ENCODE data around the gene SP2. TPM values are rescaled to one million over a fixed set of nuclear protein-coding genes. Genes with fewer than 3 reads are reported as not detected.

SP2 gene
- total and polyA plus RNA-seq, 2 of the 13 experiments (the other 11 are each of a cell fraction or from before 2014, with no cell fraction given), result 1.4 to 4.8 TPM

DNA sequence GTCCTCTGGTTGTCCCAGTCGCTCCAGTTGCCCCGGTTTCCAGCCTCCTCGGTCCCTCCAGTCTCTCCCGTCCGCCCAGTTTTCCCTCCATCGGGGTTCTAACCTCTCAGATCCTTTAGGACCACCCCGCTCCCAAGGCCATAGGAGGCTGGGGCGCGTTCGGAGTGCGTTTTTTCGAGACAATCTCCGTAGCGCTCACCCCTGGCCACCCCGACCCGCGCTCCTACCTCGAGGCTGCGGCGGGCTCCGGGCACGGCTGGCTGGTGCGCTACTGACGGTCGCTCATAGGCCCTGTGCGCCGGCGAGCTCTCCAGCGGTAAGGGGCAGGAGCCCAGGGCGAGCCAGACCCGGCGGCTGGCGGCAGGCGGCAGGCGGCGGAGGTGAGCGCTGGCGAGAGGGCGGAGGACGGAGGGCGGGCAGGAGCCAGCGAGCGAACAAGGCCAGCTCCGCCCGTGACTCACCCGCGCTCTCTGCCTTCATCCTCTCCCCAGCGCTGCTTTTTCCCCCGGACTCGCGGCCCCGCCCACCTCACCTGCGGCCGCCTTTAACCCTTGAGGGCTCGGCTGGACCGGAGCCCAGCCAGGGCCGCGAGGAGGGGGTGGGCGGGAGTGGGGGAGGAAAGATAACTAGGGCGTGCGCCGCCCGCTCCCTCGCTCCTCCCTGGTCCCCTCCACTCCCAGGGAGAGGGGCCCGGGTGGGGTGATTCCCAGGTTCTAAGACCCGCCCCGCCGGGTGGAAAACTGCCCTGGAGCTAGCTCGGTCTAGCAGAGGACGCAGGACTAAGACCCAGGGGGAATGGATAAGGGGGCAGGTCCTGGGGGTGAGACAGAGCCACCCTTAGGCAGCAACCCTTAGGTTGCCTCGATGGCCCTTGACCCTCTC, 45.1 kb upstream of the SP2 start, which contains the start of gene SP6 (continued):
- TF ChIP-seq, protein P1, sequence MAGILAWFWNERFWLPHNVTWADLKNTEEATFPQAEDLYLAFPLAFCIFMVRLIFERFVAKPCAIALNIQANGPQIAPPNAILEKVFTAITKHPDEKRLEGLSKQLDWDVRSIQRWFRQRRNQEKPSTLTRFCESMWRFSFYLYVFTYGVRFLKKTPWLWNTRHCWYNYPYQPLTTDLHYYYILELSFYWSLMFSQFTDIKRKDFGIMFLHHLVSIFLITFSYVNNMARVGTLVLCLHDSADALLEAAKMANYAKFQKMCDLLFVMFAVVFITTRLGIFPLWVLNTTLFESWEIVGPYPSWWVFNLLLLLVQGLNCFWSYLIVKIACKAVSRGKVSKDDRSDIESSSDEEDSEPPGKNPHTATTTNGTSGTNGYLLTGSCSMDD (CRISPR knock-in tag; IDR thresholded peaks at IDR 0.05), result no peak
- TF ChIP-seq MIXL1 (CRISPR knock-in tag; IDR thresholded peaks at IDR 0.05) (no peak), RORA (CRISPR knock-in tag; IDR thresholded peaks at IDR 0.05) (no peak), ZNF282 (IDR thresholded peaks at IDR 0.05; ENCODE audit: partially characterized antibody) (no peak), KLF16 (CRISPR knock-in tag; IDR thresholded peaks at IDR 0.05) (peak in 1 of 2 experiments; percentile 64; a peak in 2 of 4 replicates), ZNF891 (CRISPR knock-in tag; IDR thresholded peaks at IDR 0.05) (no peak), TRIM24 (CRISPR knock-in tag; IDR thresholded peaks at IDR 0.05) (no peak), SMC3 (IDR thresholded peaks at IDR 0.05; ENCODE audit: low read length) (no peak), ZBTB20 (CRISPR knock-in tag; IDR thresholded peaks at IDR 0.05; ENCODE audit: borderline replicate concordance, low read depth) (no peak), MYC (CRISPR knock-in tag; IDR thresholded peaks at IDR 0.05; ENCODE audit: borderline replicate concordance) (no peak; the same call in 1 of the 2 replicates), ATF7 (IDR thresholded peaks at IDR 0.05) (no peak), ATF7 (CRISPR knock-in tag; IDR thresholded peaks at IDR 0.05) (no peak)
- TF ChIP-seq, protein P2, sequence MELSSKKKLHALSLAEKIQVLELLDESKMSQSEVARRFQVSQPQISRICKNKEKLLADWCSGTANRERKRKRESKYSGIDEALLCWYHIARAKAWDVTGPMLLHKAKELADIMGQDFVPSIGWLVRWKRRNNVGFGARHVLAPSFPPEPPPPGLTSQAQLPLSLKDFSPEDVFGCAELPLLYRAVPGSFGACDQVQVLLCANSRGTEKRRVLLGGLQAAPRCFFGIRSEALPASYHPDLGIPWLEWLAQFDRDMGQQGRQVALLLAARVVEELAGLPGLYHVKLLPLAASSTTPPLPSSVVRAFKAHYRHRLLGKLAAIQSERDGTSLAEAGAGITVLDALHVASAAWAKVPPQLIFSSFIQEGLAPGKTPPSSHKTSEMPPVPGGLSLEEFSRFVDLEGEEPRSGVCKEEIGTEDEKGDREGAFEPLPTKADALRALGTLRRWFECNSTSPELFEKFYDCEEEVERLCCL (CRISPR knock-in tag; IDR thresholded peaks at IDR 0.05; ENCODE audit: borderline replicate concordance), result no peak
- TF ChIP-seq, protein P3, sequence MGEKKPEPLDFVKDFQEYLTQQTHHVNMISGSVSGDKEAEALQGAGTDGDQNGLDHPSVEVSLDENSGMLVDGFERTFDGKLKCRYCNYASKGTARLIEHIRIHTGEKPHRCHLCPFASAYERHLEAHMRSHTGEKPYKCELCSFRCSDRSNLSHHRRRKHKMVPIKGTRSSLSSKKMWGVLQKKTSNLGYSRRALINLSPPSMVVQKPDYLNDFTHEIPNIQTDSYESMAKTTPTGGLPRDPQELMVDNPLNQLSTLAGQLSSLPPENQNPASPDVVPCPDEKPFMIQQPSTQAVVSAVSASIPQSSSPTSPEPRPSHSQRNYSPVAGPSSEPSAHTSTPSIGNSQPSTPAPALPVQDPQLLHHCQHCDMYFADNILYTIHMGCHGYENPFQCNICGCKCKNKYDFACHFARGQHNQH (CRISPR knock-in tag; IDR thresholded peaks at IDR 0.05), result peak; percentile 32; the same call in 1 of the 2 replicates
- TF ChIP-seq, protein P4, sequence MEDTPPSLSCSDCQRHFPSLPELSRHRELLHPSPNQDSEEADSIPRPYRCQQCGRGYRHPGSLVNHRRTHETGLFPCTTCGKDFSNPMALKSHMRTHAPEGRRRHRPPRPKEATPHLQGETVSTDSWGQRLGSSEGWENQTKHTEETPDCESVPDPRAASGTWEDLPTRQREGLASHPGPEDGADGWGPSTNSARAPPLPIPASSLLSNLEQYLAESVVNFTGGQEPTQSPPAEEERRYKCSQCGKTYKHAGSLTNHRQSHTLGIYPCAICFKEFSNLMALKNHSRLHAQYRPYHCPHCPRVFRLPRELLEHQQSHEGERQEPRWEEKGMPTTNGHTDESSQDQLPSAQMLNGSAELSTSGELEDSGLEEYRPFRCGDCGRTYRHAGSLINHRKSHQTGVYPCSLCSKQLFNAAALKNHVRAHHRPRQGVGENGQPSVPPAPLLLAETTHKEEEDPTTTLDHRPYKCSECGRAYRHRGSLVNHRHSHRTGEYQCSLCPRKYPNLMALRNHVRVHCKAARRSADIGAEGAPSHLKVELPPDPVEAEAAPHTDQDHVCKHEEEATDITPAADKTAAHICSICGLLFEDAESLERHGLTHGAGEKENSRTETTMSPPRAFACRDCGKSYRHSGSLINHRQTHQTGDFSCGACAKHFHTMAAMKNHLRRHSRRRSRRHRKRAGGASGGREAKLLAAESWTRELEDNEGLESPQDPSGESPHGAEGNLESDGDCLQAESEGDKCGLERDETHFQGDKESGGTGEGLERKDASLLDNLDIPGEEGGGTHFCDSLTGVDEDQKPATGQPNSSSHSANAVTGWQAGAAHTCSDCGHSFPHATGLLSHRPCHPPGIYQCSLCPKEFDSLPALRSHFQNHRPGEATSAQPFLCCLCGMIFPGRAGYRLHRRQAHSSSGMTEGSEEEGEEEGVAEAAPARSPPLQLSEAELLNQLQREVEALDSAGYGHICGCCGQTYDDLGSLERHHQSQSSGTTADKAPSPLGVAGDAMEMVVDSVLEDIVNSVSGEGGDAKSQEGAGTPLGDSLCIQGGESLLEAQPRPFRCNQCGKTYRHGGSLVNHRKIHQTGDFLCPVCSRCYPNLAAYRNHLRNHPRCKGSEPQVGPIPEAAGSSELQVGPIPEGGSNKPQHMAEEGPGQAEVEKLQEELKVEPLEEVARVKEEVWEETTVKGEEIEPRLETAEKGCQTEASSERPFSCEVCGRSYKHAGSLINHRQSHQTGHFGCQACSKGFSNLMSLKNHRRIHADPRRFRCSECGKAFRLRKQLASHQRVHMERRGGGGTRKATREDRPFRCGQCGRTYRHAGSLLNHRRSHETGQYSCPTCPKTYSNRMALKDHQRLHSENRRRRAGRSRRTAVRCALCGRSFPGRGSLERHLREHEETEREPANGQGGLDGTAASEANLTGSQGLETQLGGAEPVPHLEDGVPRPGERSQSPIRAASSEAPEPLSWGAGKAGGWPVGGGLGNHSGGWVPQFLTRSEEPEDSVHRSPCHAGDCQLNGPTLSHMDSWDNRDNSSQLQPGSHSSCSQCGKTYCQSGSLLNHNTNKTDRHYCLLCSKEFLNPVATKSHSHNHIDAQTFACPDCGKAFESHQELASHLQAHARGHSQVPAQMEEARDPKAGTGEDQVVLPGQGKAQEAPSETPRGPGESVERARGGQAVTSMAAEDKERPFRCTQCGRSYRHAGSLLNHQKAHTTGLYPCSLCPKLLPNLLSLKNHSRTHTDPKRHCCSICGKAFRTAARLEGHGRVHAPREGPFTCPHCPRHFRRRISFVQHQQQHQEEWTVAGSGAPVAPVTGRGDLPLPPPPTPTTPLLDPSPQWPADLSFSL (CRISPR knock-in tag; IDR thresholded peaks at IDR 0.05), result no peak
- TF ChIP-seq, protein P5, sequence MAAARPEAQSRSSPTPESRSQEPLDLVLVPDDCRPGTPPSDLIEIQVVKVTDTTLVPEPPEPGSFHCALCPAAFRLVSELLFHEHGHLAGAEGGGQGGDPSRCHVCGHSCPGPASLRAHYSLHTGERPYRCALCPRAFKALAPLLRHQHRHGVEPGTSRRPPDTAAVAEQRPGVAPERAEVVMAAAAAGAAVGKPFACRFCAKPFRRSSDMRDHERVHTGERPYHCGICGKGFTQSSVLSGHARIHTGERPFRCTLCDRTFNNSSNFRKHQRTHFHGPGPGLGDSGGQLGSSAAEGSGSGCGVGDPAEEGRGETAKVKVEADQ (CRISPR knock-in tag; IDR thresholded peaks at IDR 0.05; ENCODE audit: borderline replicate concordance), result no peak; the same call in 1 of the 2 replicates
- TF ChIP-seq, protein P6, sequence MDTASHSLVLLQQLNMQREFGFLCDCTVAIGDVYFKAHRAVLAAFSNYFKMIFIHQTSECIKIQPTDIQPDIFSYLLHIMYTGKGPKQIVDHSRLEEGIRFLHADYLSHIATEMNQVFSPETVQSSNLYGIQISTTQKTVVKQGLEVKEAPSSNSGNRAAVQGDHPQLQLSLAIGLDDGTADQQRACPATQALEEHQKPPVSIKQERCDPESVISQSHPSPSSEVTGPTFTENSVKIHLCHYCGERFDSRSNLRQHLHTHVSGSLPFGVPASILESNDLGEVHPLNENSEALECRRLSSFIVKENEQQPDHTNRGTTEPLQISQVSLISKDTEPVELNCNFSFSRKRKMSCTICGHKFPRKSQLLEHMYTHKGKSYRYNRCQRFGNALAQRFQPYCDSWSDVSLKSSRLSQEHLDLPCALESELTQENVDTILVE (CRISPR knock-in tag; IDR thresholded peaks at IDR 0.05), result no peak

Measured in HepG2 (cell line).